Breast epithelium (tissue), 3 donors: ENCODE measurements around the gene C3orf18.

Source experiments
- POLR2A ChIP-seq: fragments of 450-650 bp; IDR thresholded peaks from one replicate; pipeline ENCODE4 v1.6.1; 2016; ENCODE audit warnings: antibody characterized with exemption, mild to moderate bottlenecking, moderate library complexity
- TF ChIP-seq, protein P1 (sequence below), 3 donors: fragments of 450-650 bp; IDR thresholded peaks; one replicate each; pipeline ENCODE4 v1.5.1; 2016 to 2017; ENCODE audit warnings: antibody characterized with exemption in 3 of 3, mild to moderate bottlenecking in 3 of 3, moderate library complexity in 3 of 3

- TF ChIP-seq, protein P1, sequence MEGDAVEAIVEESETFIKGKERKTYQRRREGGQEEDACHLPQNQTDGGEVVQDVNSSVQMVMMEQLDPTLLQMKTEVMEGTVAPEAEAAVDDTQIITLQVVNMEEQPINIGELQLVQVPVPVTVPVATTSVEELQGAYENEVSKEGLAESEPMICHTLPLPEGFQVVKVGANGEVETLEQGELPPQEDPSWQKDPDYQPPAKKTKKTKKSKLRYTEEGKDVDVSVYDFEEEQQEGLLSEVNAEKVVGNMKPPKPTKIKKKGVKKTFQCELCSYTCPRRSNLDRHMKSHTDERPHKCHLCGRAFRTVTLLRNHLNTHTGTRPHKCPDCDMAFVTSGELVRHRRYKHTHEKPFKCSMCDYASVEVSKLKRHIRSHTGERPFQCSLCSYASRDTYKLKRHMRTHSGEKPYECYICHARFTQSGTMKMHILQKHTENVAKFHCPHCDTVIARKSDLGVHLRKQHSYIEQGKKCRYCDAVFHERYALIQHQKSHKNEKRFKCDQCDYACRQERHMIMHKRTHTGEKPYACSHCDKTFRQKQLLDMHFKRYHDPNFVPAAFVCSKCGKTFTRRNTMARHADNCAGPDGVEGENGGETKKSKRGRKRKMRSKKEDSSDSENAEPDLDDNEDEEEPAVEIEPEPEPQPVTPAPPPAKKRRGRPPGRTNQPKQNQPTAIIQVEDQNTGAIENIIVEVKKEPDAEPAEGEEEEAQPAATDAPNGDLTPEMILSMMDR (IDR thresholded peaks at IDR 0.05), result no peak
- no peak for TF ChIP-seq POLR2A
Observed at GRCh38 chr3:50602595-50603191, 35.1 kb upstream of the C3orf18 start.
